GM18909 (cell line): ENCODE measurements around the gene PSORS1C1.
"Not testable (repeated sequence)": the region's sequence is repeated elsewhere in the genome, so short reads cannot be mapped to it uniquely, and the experiment has no call there.

Experiments used
- ATAC-seq: cut with Tn5 transposase; IDR thresholded peaks from one replicate; pipeline ENCODE4 v1.9.1; 2021; ENCODE audit warnings: mild to moderate bottlenecking; ENCODE audit not compliant: unreplicated experiment, poor library complexity

Gene PSORS1C1

DNA sequence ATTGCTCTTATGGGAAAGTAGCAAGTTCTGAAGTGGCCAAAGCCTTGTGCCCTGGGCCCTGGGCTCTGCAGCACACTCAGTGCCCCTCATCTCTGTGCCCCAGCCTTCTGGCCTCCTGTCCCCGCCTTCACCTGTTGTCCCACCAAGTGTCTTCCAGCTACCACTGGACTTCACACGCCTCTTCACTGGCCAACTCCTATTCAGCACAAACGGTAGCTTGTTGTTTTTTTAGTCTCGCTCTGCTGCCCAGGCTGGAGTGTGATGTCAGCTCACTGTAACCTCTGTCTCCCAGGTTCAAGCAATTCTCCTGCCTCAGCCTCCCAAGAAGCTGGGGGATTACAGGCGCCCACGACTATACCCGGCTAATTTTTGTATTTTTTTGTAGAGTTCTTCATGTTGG is 38.2 kb downstream of the PSORS1C1 start:
- no peak for ATAC-seq

DNA sequence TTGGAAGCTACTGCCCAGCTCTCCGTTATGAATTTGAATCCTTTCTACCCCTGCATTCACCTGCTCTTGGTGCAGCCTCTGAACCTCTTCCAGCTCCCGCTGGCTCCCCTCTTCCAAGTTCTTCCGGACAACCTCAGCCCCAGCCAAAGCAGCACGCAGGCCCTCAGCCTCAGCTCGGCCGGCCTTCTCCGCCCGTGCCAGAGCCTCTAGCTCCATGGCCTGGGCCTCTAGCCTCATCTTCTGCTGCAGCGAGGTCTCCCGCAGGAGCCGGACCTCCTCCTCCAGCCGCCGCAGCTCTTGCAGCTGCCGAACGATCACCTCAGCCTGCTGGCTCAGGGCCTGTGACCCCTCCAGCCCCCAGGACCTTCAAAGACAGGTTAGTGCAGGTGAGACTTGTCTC is 39.8 kb downstream of the PSORS1C1 start:
- no peak for ATAC-seq

DNA sequence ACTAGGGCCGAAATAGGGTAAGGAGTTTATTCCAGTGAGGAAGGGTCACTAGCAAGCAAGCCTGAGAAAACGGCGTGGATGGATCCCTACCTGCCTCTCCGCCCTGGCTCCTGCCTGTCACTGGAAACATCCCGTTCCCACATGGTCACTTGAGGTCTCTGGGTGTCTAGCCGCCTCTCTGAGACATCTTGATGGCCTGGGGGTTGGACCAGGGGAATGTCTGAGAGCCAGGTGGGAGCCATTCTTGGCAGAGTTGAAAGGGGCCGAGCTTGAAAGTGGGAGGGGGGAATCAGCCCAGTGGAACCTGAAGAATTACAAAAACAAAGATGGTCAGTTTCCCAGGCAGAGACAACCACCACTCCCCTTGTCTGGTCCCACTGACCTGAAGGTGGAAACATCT is 42.0 kb downstream of the PSORS1C1 start:
- ATAC-seq: no peak

DNA sequence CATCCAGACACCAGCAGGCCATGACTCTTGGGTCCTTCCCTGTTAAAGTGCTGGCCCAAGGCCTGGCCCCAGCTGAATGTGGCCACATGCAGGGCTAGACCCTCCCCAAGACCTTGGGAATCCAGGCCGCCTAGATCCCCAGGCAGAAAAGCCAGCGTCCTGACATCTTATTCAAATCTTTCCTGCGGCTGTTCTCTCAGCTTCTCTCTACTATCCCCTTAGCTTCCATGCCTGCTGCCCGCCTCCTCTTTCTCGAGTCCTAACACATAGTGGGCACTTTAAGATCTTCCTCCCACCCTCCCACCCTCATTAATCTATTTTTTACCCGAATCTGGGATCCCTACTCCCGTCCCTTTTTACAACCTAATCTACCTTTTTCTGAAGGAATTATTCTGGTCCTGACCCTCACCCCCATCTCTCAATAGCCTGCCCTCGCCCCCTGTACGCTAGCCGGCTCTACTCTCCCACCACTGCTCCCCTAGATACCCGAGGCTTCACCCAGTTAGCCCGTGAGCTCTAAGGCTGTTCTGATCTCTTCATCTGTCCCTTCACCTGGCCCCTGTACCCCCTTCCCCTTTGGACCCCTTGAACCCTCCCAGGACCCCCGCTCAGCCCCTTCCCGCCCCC is 43.0 kb downstream of the PSORS1C1 start, which contains the start of gene CCHCR1:
Gene CCHCR1, minus strand, starts transcription at position 290 of the 627 bp plus-strand sequence. Its CDS starts 202 bp downstream, at position 88.
- ATAC-seq: no peak

DNA sequence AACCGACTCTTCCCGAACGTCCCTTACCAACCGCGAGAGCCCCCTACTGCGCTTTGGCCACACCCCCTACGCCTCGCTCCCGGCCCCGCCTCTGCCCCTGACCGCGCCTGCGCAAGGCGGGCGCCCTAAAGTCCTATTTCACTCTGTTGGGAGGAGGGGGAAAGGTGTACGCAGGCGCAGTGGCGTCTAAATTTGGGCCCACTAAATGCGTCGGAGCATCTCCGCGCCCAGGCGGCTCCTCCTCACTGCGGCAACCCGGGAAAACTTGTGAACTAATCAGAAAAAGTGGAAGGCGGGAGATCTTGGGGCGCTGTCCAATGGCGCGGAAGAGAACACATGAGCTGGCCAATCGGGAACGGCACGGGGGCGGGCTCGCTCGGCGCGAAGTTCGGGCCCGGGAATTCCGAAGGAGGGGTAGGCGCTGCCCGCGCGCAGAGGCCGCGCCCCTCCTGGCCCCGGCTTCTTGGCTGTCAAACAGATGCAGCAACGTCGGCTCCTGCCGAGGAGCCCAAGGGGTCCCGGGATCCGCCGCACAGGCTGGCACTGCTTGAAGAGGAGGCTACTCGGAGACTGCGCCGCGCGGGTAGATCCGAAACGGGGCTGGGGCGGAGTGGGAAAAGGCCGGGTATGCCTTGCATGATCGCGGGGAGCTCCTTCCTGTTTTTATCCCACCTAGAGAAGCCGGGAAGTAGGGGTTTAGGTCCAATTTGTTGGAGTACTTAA is 43.7 kb downstream of the PSORS1C1 start, which contains the start of gene TCF19:
Gene TCF19, plus strand, starts transcription at position 450 of the 723 bp plus-strand sequence. CDS start 881 bp downstream, outside the sequence.
- peak; percentile 84 for ATAC-seq

DNA sequence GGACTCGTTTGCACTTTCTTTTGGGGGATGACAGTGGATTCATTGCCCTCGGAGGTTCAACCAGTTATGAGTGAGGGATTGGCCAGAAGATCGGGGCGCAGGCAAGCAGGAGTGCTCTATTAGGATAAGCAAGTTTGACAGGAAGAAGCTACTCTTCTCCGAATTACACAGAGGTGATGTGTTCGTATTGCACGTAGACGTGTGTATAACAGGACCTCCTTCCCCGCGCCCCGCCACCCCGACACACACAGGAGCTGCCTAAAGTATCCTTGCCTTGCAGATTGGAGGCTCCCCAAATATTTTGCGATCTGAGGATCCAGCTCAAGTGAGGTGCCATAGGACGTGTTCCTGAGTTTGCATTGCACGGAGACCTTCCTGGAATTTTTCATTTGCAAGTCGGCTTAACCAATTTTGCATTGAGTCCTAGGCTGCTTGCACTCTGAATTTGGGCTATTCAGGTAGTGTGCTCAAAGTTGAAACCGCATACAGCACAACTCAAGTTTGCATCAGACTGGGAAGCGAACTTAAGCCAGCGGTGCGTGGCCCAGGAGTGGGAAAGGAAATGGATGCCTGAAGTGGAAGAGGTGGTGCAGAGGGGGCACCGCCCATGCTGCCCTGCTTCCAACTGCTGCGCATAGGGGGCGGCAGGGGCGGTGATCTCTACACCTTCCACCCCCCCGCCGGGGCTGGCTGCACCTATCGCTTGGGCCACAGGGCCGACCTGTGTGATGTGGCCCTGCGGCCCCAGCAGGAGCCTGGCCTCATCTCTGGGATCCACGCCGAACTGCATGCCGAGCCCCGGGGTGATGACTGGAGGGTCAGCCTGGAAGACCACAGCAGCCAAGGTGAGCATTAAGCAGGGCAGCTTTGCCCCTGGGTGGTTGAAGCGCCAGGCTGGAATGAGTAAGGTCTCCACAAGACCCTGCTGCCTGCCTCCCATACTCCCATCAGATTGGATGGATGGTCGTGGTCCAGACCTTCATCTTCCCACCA is 44.6 kb downstream of the PSORS1C1 start:
- ATAC-seq: peak; percentile 14

DNA sequence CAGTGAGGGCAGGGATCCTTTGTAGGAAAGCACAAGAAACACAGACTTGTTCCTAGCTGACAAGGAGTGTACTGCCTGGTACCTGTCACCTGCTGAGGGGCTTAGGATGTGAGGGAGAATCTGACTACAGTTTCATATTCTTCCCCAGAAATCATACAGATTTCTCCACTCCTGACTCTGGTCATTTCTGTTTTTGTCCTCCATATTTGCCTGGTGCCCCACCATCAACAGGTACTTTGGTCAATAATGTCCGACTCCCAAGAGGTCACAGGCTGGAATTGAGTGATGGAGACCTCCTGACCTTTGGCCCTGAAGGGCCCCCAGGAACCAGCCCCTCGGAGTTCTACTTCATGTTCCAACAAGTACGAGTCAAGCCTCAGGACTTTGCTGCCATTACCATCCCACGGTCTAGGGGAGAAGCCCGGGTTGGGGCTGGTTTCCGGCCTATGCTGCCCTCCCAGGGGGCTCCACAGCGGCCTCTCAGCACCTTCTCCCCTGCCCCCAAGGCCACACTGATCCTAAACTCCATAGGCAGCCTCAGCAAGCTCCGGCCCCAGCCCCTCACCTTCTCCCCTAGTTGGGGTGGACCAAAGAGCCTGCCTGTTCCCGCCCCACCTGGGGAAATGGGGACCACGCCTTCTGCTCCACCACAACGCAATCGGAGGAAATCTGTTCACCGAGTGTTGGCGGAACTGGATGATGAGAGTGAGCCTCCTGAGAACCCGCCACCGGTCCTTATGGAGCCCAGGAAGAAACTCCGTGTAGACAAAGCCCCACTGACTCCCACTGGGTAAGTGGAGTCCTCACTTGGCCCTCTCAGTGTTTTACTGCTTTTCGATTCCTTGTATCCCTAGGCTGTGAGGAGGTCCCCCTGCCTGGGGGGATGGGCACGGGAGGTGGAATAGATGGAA is 46.9 kb downstream of the PSORS1C1 start:
- no peak for ATAC-seq

DNA sequence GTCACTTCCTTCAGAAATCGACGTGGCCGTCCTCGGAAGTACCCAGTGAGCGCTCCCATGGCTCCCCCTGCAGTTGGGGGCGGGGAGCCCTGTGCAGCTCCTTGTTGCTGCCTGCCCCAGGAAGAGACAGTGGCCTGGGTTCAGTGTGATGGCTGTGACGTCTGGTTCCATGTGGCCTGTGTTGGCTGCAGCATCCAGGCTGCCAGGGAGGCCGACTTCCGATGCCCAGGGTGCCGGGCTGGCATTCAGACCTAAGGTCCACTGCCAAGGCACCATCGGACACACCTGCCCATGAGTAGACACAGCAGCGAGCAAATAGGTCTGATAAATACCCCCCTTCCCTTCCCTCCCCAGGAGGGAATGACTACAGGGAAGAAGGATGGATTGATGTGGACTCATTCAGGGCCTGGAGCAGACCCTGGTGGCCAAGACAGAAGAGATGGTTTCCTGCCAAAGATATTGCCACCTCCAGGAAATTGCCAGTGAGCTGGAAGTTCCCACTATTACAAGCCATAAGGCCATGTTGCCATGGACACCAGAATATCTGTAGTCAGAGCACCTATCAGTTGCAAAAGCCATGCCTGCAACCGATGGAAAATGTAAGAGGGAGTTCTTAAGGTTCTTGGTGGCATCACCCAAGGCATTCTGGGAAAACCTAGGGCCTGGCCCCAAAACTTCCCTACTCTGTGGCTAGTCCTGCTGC is 48.0 kb downstream of the PSORS1C1 start:
- ATAC-seq: no peak

DNA sequence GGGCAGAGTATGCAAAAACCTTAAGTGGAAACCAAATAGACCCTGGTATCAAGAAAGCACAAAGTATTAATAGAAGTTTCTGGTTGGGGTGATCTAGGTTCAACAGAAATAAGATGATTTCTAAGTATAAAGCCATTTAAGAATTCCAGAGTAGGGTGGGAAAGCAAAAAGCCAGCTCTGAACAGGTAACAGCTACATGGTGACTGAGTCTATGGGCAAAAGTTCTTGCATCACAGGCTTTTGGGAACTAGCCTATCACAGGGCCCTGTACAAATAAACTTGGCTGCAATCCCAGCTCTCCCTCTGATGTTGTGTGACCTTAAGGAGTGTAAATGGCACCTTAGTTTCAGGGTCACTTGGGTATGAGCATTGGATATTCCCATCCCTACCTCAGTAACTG is 49.3 kb downstream of the PSORS1C1 start:
- ATAC-seq: no peak

DNA sequence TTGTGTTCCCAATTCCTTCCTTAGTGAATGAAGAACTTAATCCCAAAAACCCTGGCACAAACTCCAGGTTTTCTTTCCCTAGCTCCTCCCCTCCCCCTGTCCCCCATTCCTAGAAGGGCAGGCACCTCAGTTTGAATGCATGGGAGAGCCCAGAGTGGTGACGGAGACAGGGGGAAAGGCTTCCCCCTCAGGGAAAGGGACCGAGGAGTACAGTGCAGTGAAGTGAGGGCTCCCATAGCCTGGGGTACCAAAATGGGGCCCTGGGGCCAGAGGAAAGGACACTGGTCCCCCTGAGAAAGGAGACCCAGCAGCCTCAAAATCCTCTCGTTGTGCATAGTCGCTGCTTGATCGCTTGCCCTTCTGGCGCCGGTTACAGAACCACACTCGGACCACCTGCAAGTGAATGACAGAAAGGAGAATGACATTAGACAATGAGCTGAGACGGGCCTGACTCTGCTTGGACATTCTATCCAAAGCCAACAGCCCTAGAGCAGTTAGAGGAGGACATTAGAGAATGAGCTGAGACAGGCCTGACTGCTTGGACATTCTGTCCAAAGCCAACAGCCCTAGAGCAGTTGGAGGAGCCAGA is 50.0 kb downstream of the PSORS1C1 start:
- ATAC-seq: not testable (repeated sequence)

DNA sequence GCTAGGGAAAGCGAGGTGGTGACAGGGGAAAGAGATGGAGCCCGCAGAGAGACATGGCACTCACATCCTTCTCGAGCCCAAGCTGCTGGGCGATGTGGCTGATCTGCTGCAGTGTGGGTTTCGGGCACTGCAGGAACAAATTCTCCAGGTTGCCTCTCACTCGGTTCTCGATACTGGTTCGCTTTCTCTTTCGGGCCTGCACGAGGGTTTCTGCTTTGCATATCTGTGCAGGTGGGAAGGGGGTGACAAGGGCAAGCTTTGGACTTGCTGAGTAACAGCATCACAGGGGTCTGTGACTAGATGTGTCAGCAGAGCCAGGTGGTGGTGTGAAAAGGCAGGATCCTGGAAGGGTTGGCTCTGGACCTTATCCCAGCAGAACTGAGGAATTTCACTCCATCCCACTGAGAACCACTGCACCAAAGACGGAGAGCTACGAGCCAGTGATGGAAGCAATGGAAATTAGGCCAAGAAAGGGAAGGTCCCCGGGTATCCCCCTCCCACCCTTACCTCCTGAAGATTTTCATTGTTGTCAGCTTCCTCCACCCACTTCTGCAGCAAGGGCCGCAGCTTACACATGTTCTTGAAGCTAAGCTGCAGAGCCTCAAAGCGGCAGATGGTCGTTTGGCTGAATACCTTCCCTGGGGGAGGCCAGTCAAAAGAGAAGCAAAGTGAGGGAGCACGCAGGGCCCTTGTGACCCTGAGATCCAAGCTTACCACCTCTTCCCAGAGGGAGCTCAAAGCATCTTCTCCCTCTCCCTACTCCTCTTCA is 50.6 kb downstream of the PSORS1C1 start:
- ATAC-seq: peak; percentile 76

DNA sequence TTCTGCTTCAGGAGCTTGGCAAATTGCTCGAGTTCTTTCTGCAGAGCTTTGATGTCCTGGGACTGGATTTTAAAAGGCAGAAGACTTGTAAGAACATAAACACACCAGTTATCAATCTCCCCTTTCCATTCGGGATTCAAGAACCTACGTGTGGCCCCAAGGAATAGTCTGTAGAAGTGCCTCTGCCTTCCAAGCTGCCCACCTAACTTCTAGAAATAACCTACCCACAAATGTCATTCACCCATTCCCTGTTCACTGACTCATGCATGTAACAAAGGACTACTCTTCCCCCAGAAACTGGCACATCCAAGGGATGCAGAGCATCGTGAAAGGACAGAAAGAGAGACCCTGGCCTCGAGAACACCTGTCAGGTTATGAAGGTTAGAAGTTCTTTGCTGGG is 51.4 kb downstream of the PSORS1C1 start:
- no peak for ATAC-seq

DNA sequence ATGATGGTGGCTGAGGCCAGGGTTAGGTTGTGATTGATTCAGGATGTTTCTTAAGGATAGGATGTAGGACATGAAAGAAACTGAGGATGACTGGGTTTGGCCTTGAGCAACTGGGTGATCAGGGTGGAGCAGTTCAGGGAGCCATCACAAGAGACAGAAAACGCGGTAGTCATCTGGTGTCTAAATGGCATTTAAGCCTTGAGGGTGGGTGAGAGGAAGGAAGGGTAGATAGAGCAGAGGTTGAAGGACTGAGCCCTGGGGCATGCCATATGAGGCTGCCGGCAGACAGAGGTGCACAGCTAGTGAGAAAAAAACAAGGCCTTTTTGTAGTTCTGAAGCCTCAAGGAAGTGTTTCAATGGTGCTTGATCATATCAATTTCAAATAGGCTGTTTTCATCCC is 54.0 kb downstream of the PSORS1C1 start:
- ATAC-seq: no peak

DNA sequence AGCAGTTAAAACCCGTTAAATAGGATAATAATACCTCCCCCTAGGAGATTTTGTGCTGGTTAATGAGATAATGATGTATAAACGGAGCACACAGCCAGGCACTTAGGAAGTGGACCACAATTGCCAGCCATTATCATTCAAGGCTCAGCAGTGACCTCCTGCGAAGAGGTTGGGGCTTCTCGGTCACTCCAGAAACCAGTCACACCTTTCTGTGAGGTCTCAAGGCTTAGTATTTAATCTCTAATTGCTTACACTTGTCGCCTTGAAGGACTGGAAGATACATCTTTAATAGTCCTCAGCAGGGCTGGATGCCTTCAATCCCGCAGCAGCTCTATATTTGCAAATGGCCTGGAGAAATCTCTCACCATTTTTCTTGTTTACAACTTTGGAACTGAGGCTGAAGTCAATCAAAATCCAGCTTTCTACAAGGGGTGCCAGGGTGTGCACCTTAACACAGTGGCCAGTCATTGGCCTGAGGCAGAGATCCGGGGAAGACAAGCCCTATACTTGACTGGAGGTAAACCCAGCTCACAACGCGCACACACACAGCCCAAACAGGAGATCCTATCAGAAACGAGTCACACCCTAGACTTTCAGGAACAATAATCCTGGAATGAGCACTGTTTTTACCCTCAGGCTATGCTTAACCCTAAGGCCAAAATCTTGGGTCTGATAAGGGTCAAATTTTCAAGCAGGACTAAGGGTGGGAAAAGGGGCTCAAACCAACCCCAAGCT is 54.7 kb downstream of the PSORS1C1 start:
- ATAC-seq: no peak

DNA sequence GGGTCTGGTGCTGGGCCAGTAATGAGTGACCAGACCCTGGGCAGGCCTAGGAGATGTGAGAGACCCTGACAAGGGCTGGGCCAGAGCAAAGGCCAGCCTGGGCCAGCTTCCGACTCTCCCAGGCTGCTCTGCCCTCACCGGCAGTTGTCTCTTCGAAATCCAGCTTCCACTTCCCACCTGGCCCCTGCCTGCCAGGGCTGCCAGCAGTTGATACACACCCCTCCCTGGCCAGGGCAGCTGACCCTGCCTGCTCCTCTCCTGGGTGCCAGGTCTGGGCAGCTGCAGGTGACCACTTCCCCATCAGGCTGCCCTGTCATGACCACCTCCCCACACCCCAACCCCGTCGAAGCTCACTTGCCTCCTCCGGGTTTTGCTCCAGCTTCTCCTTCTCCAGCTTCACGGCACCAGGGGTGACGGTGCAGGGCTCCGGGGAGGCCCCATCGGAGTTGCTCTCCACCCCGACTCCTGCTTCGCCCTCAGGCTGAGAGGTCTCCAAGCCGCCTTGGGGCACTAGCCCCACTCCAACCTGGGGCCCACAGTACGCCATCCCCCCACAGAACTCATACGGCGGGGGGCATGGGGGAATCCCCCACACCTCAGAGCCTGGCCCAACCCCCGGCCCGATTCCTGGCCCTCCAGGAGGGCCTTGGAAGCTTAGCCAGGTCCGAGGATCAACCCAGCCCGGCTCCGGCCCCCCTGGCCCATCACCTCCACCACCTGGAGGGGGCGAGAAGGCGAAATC is 55.4 kb downstream of the PSORS1C1 start:
- not testable (repeated sequence) for ATAC-seq

DNA sequence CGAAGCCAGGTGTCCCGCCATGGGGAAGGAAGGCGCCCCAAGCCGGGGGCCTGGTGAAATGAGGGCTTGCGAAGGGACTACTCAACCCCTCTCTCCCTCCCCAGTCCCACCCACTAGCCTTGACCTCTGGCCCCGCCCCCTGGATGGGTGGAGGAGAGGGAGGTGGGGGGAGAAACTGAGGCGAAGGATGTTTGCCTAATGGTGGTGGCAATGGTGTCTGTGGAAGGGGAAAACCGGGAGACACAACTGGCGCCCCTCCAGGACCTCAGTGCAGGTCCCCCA is 55.9 kb downstream of the PSORS1C1 start, which contains the start of gene POU5F1:
Gene POU5F1, minus strand, starts transcription at position 83 of the 282 bp plus-strand sequence. Its CDS starts 62 bp downstream, at position 21.
- ATAC-seq: no peak
